Liver (tissue), 3 donors: ENCODE data around the gene PLCB4.

Experiments used
- FOXA1 ChIP-seq: IDR thresholded peaks from 2 replicates; pipeline ENCODE4 v1.6.1; 2016; ENCODE audit warnings: antibody characterized with exemption
- HNF4G ChIP-seq: IDR thresholded peaks from 2 replicates; pipeline ENCODE4 v1.6.1; 2016; ENCODE audit warnings: antibody characterized with exemption
- RXRA ChIP-seq, 2 donors: IDR thresholded peaks; 2 replicates each; pipeline ENCODE4 v1.6.1; 2017 to 2018; ENCODE audit warnings: antibody characterized with exemption in 2 of 2, mild to moderate bottlenecking in 1 of 2
- SP1 ChIP-seq: IDR thresholded peaks from 2 replicates; pipeline ENCODE4 v1.6.1; 2018; ENCODE audit warnings: antibody characterized with exemption, mild to moderate bottlenecking
- TAF1 ChIP-seq: conservative IDR thresholded peaks from 2 replicates; pipeline ENCODE4 v1.6.1; 2016; ENCODE audit warnings: antibody characterized with exemption, mild to moderate bottlenecking
- TF ChIP-seq, protein P1 (sequence below): IDR thresholded peaks from 2 replicates; pipeline ENCODE4 v1.6.1; 2016; ENCODE audit warnings: antibody characterized with exemption, mild to moderate bottlenecking
- TF ChIP-seq, protein P2 (sequence below): fragments of 150-350 bp; IDR thresholded peaks from 2 replicates; pipeline ENCODE4 v1.5.1; 2017; ENCODE audit warnings: improper control_type of control experiment, low read depth, low read length; ENCODE audit not compliant: missing input control
- TF ChIP-seq, protein P3 (sequence below): IDR thresholded peaks from 2 replicates; pipeline ENCODE4 v1.6.1; 2016; ENCODE audit warnings: antibody characterized with exemption
- TF ChIP-seq, protein P4 (sequence below): IDR thresholded peaks from 2 replicates; pipeline ENCODE4 v1.6.1; 2016; ENCODE audit warnings: antibody characterized with exemption
- donor health status: healthy.
- donor health status: healthy.

DNA sequence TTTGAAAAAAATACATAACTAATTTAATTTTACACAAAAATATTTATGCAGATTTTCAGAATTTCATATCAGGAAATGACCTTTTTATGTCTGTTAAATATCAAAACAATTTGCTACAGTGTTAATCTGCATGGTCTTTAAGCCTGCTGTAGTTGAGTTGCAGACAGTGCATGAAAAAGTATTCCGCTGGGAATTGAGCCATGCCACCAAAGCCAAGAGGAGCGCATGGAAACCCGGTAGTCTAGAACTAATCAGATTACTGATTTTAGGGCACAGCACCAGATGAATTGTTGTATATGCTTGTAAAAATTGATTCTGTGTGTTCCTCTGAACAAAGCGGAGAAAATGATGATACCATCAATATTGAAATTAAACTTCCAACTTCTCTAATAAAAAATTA is 411.2 kb downstream of the PLCB4 start:
- TF ChIP-seq, protein P1, sequence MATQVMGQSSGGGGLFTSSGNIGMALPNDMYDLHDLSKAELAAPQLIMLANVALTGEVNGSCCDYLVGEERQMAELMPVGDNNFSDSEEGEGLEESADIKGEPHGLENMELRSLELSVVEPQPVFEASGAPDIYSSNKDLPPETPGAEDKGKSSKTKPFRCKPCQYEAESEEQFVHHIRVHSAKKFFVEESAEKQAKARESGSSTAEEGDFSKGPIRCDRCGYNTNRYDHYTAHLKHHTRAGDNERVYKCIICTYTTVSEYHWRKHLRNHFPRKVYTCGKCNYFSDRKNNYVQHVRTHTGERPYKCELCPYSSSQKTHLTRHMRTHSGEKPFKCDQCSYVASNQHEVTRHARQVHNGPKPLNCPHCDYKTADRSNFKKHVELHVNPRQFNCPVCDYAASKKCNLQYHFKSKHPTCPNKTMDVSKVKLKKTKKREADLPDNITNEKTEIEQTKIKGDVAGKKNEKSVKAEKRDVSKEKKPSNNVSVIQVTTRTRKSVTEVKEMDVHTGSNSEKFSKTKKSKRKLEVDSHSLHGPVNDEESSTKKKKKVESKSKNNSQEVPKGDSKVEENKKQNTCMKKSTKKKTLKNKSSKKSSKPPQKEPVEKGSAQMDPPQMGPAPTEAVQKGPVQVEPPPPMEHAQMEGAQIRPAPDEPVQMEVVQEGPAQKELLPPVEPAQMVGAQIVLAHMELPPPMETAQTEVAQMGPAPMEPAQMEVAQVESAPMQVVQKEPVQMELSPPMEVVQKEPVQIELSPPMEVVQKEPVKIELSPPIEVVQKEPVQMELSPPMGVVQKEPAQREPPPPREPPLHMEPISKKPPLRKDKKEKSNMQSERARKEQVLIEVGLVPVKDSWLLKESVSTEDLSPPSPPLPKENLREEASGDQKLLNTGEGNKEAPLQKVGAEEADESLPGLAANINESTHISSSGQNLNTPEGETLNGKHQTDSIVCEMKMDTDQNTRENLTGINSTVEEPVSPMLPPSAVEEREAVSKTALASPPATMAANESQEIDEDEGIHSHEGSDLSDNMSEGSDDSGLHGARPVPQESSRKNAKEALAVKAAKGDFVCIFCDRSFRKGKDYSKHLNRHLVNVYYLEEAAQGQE = no peak
- no peak for TF ChIP-seq FOXA1
- TF ChIP-seq TAF1 = no peak
- TF ChIP-seq, protein P2, sequence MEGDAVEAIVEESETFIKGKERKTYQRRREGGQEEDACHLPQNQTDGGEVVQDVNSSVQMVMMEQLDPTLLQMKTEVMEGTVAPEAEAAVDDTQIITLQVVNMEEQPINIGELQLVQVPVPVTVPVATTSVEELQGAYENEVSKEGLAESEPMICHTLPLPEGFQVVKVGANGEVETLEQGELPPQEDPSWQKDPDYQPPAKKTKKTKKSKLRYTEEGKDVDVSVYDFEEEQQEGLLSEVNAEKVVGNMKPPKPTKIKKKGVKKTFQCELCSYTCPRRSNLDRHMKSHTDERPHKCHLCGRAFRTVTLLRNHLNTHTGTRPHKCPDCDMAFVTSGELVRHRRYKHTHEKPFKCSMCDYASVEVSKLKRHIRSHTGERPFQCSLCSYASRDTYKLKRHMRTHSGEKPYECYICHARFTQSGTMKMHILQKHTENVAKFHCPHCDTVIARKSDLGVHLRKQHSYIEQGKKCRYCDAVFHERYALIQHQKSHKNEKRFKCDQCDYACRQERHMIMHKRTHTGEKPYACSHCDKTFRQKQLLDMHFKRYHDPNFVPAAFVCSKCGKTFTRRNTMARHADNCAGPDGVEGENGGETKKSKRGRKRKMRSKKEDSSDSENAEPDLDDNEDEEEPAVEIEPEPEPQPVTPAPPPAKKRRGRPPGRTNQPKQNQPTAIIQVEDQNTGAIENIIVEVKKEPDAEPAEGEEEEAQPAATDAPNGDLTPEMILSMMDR = no peak
- TF ChIP-seq, protein P3, sequence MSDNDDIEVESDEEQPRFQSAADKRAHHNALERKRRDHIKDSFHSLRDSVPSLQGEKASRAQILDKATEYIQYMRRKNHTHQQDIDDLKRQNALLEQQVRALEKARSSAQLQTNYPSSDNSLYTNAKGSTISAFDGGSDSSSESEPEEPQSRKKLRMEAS = no peak
- TF ChIP-seq RXRA (IDR thresholded peaks at IDR 0.05) = no peak
- no peak for TF ChIP-seq HNF4G
- TF ChIP-seq, protein P4, sequence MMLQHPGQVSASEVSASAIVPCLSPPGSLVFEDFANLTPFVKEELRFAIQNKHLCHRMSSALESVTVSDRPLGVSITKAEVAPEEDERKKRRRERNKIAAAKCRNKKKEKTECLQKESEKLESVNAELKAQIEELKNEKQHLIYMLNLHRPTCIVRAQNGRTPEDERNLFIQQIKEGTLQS = no peak
- TF ChIP-seq SP1 = no peak
